Measurements from ENCODE around the gene RNF152. TPM values are rescaled to one million over a fixed set of nuclear protein-coding genes. Genes with fewer than 3 reads are reported as not detected.

The RNF152 gene, protein sequence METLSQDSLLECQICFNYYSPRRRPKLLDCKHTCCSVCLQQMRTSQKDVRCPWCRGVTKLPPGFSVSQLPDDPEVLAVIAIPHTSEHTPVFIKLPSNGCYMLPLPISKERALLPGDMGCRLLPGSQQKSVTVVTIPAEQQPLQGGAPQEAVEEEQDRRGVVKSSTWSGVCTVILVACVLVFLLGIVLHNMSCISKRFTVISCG
- total RNA-seq, result 10 to 100 TPM in 2 of 4 donors, 1 to 10 TPM in 2; 6.8 to 23.1 (median 15.9) TPM

DNA sequence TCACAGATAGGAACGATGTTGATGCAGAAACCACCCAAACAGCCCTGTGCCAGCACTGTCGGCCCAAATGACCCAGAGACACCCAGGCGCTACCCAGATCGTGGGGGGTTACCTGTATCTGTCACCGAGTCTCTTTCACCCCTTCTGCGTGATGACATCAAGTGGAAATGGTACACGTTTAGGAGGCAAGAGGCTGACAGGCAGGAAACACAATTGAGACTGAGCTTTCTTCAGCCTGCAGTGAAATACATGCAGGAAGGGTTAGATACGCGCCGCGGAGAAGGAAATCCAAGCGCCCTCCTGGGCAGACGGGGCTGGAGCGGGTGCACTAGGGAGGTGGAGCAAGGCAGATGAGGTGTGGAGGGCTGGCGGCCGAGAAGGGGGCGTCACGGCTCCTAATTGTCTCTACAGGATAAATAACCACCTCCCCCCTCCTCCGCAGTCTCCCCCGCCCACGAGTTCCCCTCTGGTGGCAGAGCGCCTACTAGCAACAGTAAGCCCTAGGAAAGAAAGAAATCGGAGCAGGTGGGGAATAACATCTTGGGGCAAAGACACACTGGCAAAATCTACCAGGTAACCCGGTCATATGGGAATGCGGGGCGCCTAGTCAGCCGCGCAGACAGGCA lies at the start of gene RNF152:
RNF152 (minus strand) TSS at position 325 of the 626 bp plus-strand sequence. CDS start 76,544 bp downstream, outside the sequence.
- H3K9me3 ChIP-seq, result no peaks in the 10 kb centered on the region

DNA sequence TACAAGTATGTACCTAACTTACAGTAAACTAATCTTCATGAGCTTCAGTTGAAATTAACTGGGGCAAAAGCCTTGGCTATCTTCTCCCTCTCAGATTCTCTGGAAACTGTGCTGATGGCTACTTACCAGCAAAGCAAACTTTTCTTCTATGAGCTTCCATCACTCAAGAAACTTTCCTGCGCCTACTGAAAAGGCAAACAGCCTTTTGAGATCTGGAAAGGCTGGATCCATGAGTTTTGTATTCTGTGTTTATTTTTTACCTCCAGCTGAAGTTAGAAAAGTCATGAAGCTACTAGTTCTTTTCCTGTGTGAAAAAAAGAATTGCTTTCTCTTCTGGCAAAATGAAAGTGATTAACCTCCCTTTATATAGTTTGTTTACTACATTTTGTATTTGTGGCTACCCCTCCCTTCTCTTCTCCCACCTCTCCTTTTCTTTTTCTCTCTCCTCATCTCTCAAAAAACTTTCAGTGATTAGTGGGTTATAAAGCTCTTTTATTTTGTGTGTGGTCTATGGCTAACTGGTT lies 49.2 kb upstream of the RNF152 start:
- no peak for DNase-seq

More for the DNA sequence above, at the start of gene RNF152:
- peaks cover 0 to 28% (median 0%) of the 10 kb centered on the region in 3 donors for H3K36me3 ChIP-seq
- intact Hi-C loops (cut with DNase I), result no loop called here
- peak within 1 kb of the TSS; percentile 87 to 97 (median 92) for H3K27ac ChIP-seq
- WGBS, 2 donors, result 3 to 6% methylated on average over 23 of the region's 28 CpGs
- no peak for DNase-seq
- TF ChIP-seq, protein P1, sequence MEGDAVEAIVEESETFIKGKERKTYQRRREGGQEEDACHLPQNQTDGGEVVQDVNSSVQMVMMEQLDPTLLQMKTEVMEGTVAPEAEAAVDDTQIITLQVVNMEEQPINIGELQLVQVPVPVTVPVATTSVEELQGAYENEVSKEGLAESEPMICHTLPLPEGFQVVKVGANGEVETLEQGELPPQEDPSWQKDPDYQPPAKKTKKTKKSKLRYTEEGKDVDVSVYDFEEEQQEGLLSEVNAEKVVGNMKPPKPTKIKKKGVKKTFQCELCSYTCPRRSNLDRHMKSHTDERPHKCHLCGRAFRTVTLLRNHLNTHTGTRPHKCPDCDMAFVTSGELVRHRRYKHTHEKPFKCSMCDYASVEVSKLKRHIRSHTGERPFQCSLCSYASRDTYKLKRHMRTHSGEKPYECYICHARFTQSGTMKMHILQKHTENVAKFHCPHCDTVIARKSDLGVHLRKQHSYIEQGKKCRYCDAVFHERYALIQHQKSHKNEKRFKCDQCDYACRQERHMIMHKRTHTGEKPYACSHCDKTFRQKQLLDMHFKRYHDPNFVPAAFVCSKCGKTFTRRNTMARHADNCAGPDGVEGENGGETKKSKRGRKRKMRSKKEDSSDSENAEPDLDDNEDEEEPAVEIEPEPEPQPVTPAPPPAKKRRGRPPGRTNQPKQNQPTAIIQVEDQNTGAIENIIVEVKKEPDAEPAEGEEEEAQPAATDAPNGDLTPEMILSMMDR (IDR thresholded peaks at IDR 0.05), result no peak
- no peak for TF ChIP-seq POLR2A (IDR thresholded peaks at IDR 0.05)
- peaks cover 0 to 5% (median 0%) of the 10 kb centered on the region in 4 donors for H3K27me3 ChIP-seq
- peaks cover 8 to 82% (median 13%) of the 10 kb centered on the region in 3 donors for H3K4me1 ChIP-seq
- peak within 1 kb of the TSS; percentile 68 to 93 (median 88) for H3K4me3 ChIP-seq

DNA sequence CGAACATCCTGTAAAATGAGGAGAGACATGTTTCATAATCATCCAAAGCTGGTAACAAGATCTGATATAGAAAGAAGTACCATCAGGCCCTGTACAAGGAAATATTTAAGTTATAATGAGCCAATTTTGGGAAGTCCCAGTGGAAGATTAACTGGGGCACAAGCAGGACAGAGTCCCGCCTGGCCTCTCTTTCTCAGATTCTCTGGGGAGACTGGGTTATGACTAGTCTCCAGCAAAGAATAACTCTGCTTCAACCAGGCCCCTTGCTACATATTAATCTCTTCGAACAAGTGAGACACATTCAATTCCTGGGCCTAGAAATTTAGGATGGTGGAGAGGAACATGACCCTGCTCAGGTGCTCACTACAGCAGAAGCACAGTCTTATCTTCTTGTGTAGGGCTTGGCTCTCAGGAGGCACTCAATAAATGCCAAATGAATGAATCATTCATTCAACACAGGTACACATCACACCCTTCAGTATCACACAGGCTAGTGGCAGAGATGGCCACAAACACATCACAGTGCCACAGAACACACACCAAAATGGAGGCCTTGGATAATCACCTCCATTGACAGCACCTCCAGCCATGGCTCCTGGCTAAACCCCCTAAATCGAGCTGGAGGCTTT lies 46.4 kb upstream of the RNF152 start:
- no peak overlapping the region for H3K4me3 ChIP-seq
- no peaks in the 10 kb centered on the region for H3K36me3 ChIP-seq
- H3K4me1 ChIP-seq, result peaks cover 0 to 16% (median 6%) of the 10 kb centered on the region in 3 donors
- no peak for DNase-seq
- whole genome bisulfite sequencing, 2 donors, result 79 to 84% methylated on average over 4 of the region's 4 CpGs
- TF ChIP-seq, protein P1 (IDR thresholded peaks at IDR 0.05), result no peak
- TF ChIP-seq POLR2A (IDR thresholded peaks at IDR 0.05), result no peak
- H3K9me3 ChIP-seq, result no peaks in the 10 kb centered on the region
- intact Hi-C loops (cut with DNase I), result no loop called here
- H3K27me3 ChIP-seq, result no peaks in the 10 kb centered on the region
- no peak overlapping the region for H3K27ac ChIP-seq

More for the DNA sequence above, 49.2 kb upstream of the RNF152 start:
- Histone ChIP-seq H3K4me1 (peaks cover 0 to 21% (median 6%) of the 10 kb centered on the region in 3 donors), H3K4me3 (no peak overlapping the region), H3K9me3 (no peaks in the 10 kb centered on the region), H3K27me3 (no peaks in the 10 kb centered on the region), H3K27ac (peak overlapping the region in 1 of 4 donors; percentile 12), H3K36me3 (no peaks in the 10 kb centered on the region)
- 59 to 75% methylated on average over 1 of the region's 1 CpG for WGBS, 2 donors
- TF ChIP-seq, protein P1 (IDR thresholded peaks at IDR 0.05), result no peak
- TF ChIP-seq POLR2A (IDR thresholded peaks at IDR 0.05), result no peak
- intact Hi-C loops (cut with DNase I), result no loop called here

DNA sequence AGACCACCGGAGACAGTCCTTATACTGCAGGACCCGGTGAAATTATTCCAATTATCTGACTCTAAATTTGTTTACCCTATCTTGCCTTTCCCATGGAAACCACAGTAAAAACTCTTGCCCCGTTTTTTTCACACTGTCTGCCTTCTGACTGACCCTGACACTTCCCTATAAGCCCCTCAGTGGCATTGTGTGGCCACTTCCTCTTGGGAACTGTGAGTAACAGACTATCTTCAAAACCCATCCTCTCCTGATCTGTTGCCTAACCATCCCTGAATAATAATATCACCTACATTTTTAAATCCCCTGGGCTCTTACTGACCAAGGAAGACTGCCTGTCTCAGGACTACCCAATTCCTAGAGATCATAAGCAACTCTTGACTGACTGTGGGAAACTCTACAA lies 42.6 kb upstream of the RNF152 start:
- DNase-seq, result no peak
- 68 to 75% methylated on average over 3 of the region's 3 CpGs for WGBS, 2 donors
- intact Hi-C loops (cut with DNase I), result no loop called here
- H3K4me1 ChIP-seq, result peaks cover 0 to 4% (median 0%) of the 10 kb centered on the region in 3 donors
- TF ChIP-seq POLR2A (IDR thresholded peaks at IDR 0.05), result no peak
- TF ChIP-seq, protein P1 (IDR thresholded peaks at IDR 0.05), result no peak
- no peak overlapping the region for H3K27ac ChIP-seq
- H3K9me3 ChIP-seq, result no peaks in the 10 kb centered on the region
- no peaks in the 10 kb centered on the region for H3K27me3 ChIP-seq
- no peaks in the 10 kb centered on the region for H3K36me3 ChIP-seq
- H3K4me3 ChIP-seq, result no peak overlapping the region

Data from esophagus squamous epithelium (tissue), 5 donors.